ENCODE data around the gene KIF16B. TPM values are rescaled to one million over a fixed set of nuclear protein-coding genes. Genes with fewer than 3 reads are reported as not detected.

The KIF16B gene
- total and polyA plus RNA-seq, 2 of the 13 experiments (the other 11 are each of a cell fraction or from before 2014, with no cell fraction given) = 6.9 to 18.0 TPM

DNA sequence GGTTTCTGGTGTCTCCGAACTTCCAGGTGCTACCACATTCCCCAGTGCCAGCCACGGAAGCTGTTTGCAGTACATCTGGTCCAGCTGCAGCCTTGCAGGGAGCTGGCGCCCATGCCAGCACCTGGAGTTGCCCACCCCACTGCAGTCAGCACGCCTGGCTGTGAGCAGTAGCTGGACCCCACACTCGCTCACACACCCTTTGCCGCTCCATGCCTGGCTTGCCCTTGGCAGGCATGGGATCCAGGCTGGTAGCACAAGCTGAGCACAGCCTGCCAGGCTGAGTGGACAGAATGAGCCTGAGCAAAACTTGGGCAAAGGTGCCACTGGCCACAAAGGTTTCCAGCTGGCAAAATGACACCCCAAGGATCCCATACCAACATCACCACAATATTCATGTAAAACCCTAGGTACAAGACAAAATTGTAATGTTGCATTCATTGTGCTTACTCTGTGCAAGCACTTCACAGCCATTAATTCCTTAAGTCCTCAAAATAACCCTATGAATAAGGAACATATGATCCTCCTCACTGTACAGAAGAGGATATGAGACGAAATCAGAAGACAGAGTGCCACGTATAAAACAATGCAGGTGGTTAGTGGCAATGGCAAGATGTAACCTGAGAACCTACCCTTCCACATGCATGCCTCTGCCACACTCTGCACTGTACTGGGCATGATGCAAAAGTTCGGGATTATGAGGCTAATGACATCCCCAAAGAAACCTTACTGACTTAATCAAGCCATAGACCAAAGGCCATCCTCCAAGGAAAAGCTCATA lies 18.3 kb downstream of the KIF16B start:
- Histone ChIP-seq H3K9me3 (ENCODE audit: low read length) (no peaks in the 10 kb centered on the region), H3K9ac (ENCODE audit: insufficient read depth, low read depth, low read length) (no peak overlapping the region), H4K20me1 (ENCODE audit: insufficient read depth, low read length) (no peaks in the 10 kb centered on the region), H2AFZ (ENCODE audit: low read length) (no peak overlapping the region), H3K4me3 (replicated peaks in 1 of 3; ENCODE audit: insufficient read depth in 1 of 3, low read depth in 2 of 3, low read length in 3 of 3) (no peak overlapping the region), H3K4me2 (ENCODE audit: low read depth, low read length) (no peak overlapping the region), H3K27ac (ENCODE audit: extremely low read length, insufficient read depth, low read length) (no peak overlapping the region), H3K36me3 (replicated peaks in 1 of 2; ENCODE audit: control insufficient read depth in 1 of 2, insufficient read depth in 2 of 2, low read length in 2 of 2) (0 out of 5 replicates have a peak, but pooled peaks cover 0 to 1% of the 10 kb centered on the region in 2 experiments), H3K4me1 (ENCODE audit: insufficient read depth, low read length) (peaks cover 8% of the 10 kb centered on the region), H3K27me3 (ENCODE audit: control insufficient read depth in 1 of 2, insufficient read depth in 2 of 2, low read length in 2 of 2) (no peaks in the 10 kb centered on the region), H3K79me2 (ENCODE audit: insufficient read depth, low read length) (no peaks in the 10 kb centered on the region)
- BruUV-seq (replicated peaks) = no TSS peak
- DNase-seq (ENCODE audit: low spot score) (no peak), FAIRE-seq (no peak), ATAC-seq (no peak)
- WGBS (ENCODE audit: low lambda C conversion rate) = 93% methylated on average over 9 of the region's 9 CpGs
- ChIA-PET POLR2A (no interaction called here), CTCF (ENCODE audit: low intra/inter-chr PET ratio, low total read pairs) (no interaction called here)
- intact Hi-C loops (cut with micrococcal nuclease; ENCODE audit: unreplicated experiment) (no loop called here), in situ Hi-C loops (cut with HindIII; ENCODE audit: extremely low pct_ligation_motif_present, low pct_unique_long_range_greater_than_20kb) (no loop called here)
- TF ChIP-seq FOXK1 (CRISPR knock-in tag; IDR thresholded peaks at IDR 0.05; ENCODE audit: borderline replicate concordance, low read depth) (no peak), ZNF225 (CRISPR knock-in tag; IDR thresholded peaks at IDR 0.05) (0 out of 2 replicates have a peak, but pooled peaks have one; percentile 28)

DNA sequence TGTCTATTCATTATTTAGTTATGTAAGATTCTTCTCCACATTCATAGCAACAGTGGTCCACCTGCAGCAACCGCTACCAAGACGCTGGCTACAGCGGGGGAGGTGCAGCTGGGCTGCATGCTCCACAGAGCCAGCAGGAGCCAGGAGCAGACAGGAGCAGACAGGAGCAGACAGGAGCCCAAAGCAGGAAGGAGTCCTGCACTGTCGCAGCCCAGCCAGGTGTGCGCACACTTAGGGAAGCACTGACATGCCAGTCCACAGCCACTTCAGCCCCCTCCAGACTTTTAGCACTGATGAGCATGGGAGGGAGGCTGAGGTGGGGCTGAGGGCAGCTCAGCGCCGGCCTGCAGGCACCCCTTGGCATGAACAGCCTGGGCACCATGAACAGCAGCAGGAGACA lies 19.6 kb downstream of the KIF16B start:
- intact Hi-C loops (cut with micrococcal nuclease; ENCODE audit: unreplicated experiment) = no loop called here
- Histone ChIP-seq H3K27ac (ENCODE audit: extremely low read length, insufficient read depth, low read length) (no peak overlapping the region), H3K27me3 (ENCODE audit: control insufficient read depth in 1 of 2, insufficient read depth in 2 of 2, low read length in 2 of 2) (no peaks in the 10 kb centered on the region), H3K36me3 (replicated peaks in 1 of 2; ENCODE audit: control insufficient read depth in 1 of 2, insufficient read depth in 2 of 2, low read length in 2 of 2) (0 out of 5 replicates have a peak, but pooled peaks cover 0 to 1% of the 10 kb centered on the region in 2 experiments), H3K4me2 (ENCODE audit: low read depth, low read length) (no peak overlapping the region), H3K4me3 (replicated peaks in 1 of 3; ENCODE audit: insufficient read depth in 1 of 3, low read depth in 2 of 3, low read length in 3 of 3) (no peak overlapping the region), H2AFZ (ENCODE audit: low read length) (no peak overlapping the region), H3K4me1 (ENCODE audit: insufficient read depth, low read length) (peaks cover 8% of the 10 kb centered on the region), H3K9me3 (ENCODE audit: low read length) (no peaks in the 10 kb centered on the region), H3K79me2 (ENCODE audit: insufficient read depth, low read length) (peaks cover under 1% of the 10 kb centered on the region), H3K9ac (ENCODE audit: insufficient read depth, low read depth, low read length) (no peak overlapping the region), H4K20me1 (ENCODE audit: insufficient read depth, low read length) (no peaks in the 10 kb centered on the region)
- CTCF ChIA-PET (ENCODE audit: low intra/inter-chr PET ratio, low total read pairs) = no interaction called here
- ATAC-seq (peak; percentile 64), FAIRE-seq (no peak), DNase-seq (ENCODE audit: low spot score) (no peak)
- no TSS peak for BruUV-seq (replicated peaks)
- WGBS (ENCODE audit: low lambda C conversion rate) = 84% methylated on average over 7 of the region's 7 CpGs
- POLR2A ChIA-PET = no interaction called here
- in situ Hi-C loops (cut with HindIII; ENCODE audit: extremely low pct_ligation_motif_present, low pct_unique_long_range_greater_than_20kb) = no loop called here
- TF ChIP-seq, protein P1, sequence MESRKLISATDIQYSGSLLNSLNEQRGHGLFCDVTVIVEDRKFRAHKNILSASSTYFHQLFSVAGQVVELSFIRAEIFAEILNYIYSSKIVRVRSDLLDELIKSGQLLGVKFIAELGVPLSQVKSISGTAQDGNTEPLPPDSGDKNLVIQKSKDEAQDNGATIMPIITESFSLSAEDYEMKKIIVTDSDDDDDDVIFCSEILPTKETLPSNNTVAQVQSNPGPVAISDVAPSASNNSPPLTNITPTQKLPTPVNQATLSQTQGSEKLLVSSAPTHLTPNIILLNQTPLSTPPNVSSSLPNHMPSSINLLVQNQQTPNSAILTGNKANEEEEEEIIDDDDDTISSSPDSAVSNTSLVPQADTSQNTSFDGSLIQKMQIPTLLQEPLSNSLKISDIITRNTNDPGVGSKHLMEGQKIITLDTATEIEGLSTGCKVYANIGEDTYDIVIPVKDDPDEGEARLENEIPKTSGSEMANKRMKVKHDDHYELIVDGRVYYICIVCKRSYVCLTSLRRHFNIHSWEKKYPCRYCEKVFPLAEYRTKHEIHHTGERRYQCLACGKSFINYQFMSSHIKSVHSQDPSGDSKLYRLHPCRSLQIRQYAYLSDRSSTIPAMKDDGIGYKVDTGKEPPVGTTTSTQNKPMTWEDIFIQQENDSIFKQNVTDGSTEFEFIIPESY (CRISPR knock-in tag; IDR thresholded peaks at IDR 0.05) = peak; percentile 97
- TF ChIP-seq, protein P2, sequence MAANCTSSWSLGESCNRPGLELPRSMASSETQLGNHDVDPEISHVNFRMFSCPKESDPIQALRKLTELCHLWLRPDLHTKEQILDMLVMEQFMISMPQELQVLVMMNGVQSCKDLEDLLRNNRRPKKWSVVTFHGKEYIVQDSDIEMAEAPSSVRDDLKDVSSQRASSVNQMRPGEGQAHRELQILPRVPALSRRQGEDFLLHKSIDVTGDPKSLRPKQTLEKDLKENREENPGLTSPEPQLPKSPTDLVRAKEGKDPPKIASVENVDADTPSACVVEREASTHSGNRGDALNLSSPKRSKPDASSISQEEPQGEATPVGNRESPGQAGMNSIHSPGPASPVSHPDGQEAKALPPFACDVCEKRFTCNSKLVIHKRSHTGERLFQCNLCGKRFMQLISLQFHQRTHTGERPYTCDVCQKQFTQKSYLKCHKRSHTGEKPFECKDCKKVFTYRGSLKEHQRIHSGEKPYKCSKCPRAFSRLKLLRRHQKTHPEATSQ (CRISPR knock-in tag; IDR thresholded peaks at IDR 0.05; ENCODE audit: borderline replicate concordance) = no peak
- TF ChIP-seq, protein P3, sequence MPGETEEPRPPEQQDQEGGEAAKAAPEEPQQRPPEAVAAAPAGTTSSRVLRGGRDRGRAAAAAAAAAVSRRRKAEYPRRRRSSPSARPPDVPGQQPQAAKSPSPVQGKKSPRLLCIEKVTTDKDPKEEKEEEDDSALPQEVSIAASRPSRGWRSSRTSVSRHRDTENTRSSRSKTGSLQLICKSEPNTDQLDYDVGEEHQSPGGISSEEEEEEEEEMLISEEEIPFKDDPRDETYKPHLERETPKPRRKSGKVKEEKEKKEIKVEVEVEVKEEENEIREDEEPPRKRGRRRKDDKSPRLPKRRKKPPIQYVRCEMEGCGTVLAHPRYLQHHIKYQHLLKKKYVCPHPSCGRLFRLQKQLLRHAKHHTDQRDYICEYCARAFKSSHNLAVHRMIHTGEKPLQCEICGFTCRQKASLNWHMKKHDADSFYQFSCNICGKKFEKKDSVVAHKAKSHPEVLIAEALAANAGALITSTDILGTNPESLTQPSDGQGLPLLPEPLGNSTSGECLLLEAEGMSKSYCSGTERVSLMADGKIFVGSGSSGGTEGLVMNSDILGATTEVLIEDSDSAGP (CRISPR knock-in tag; IDR thresholded peaks at IDR 0.05; ENCODE audit: borderline replicate concordance) = 0 out of 2 replicates have a peak, but pooled peaks have one; percentile 46
- no peak for TF ChIP-seq NFIB (CRISPR knock-in tag; IDR thresholded peaks at IDR 0.05; ENCODE audit: borderline replicate concordance)
- TF ChIP-seq RFXAP (CRISPR knock-in tag; IDR thresholded peaks at IDR 0.05; ENCODE audit: borderline replicate concordance) = 0 out of 2 replicates have a peak, but pooled peaks have one; percentile 35
- TF ChIP-seq ZNF292 (CRISPR knock-in tag; IDR thresholded peaks at IDR 0.05; ENCODE audit: borderline replicate concordance, low read depth) = 0 out of 2 replicates have a peak, but pooled peaks have one; percentile 25
